Common myeloid progenitor, CD34-positive (primary cell): ENCODE data around the gene IL10RA.

ENCODE experiments used
- CTCF ChIA-PET: fragments of 350-600 bp; sonication (Branson Sonifier 250); formaldehyde crosslinking; loops from one replicate; lab custom pipeline; 2021; ENCODE audit warnings: antibody characterized with exemption; lab: Charles Lee
- POLR2A ChIA-PET: fragments of 350-600 bp; sonication (Branson Sonifier 250); formaldehyde crosslinking; loops from one replicate; lab custom pipeline; 2021; ENCODE audit warnings: antibody characterized with exemption; lab: Charles Lee
- DNase-seq, 3 donors: peaks; one replicate each; pipeline versions ENCODE4 v3.0.0 to v3.0.0-alpha.2; 2013
- H3K27ac ChIP-seq, 2 experiments: 1 replicate in 1 of 2; 2 replicates in 1 of 2; pipeline ENCODE4 v1.7.0; 2013; ENCODE audit warnings: inconsistent platforms in 2 of 2, low read length in 2 of 2, mild to moderate bottlenecking in 2 of 2, low read depth in 1 of 2, moderate library complexity in 1 of 2; ENCODE audit not compliant: severe bottlenecking in 2 of 2, insufficient read depth in 1 of 2, poor library complexity in 1 of 2
- H3K27me3 ChIP-seq, 5 experiments: replicated peaks in 2 of 5; 1 replicate in 3 of 5; 2 replicates in 2 of 5; pipeline versions ENCODE4 v1.6.1 to v1.7.0; 2013; ENCODE audit warnings: low read length in 4 of 5, mild to moderate bottlenecking in 2 of 5, moderate library complexity in 2 of 5, inconsistent platforms in 1 of 5; ENCODE audit not compliant: insufficient read depth in 5 of 5, control insufficient read depth in 4 of 5
- H3K36me3 ChIP-seq, 4 experiments: 1 replicate in 2 of 4; 2 replicates in 2 of 4; pipeline versions ENCODE4 v1.6.1 to v1.7.0; 2013; ENCODE audit warnings: low read length in 3 of 4, control low read depth in 1 of 4, mild to moderate bottlenecking in 1 of 4; ENCODE audit not compliant: control insufficient read depth in 4 of 4, insufficient read depth in 4 of 4
- H3K4me1 ChIP-seq, 4 experiments: 1 replicate in 3 of 4; 2 replicates in 1 of 4; pipeline versions ENCODE4 v1.6.1 to v1.7.1; 2013; ENCODE audit warnings: low read length in 3 of 4, mild to moderate bottlenecking in 3 of 4, control low read depth in 1 of 4, inconsistent platforms in 1 of 4, moderate library complexity in 1 of 4; ENCODE audit not compliant: control insufficient read depth in 4 of 4, insufficient read depth in 4 of 4; ENCODE audit errors: control extremely low read depth in 1 of 4
- H3K4me3 ChIP-seq, 7 experiments: 1 replicate in 4 of 7; 2 replicates in 3 of 7; pipeline versions ENCODE4 v1.5.1 to v1.7.0; 2013; ENCODE audit warnings: mild to moderate bottlenecking in 7 of 7, low read length in 6 of 7, moderate library complexity in 6 of 7, inconsistent platforms in 2 of 7, low read depth in 2 of 7, control low read depth in 1 of 7; ENCODE audit not compliant: insufficient read depth in 4 of 7, control insufficient read depth in 1 of 7; ENCODE audit errors: extremely low read depth in 1 of 7
- H3K9me3 ChIP-seq, 5 experiments: 1 replicate in 4 of 5; 2 replicates in 1 of 5; pipeline versions ENCODE4 v1.6.1 to v1.7.1; 2013; ENCODE audit warnings: low read length in 4 of 5, mild to moderate bottlenecking in 2 of 5, inconsistent platforms in 1 of 5, low read depth in 1 of 5, moderate library complexity in 1 of 5; ENCODE audit not compliant: control insufficient read depth in 4 of 5, insufficient read depth in 2 of 5; ENCODE audit errors: control extremely low read depth in 1 of 5
- WGBS: methylation state at CpG from one replicate; pipeline ENCODE4 v1.1.5; 2013; ENCODE audit not compliant: insufficient coverage; 5-methylcytosine and 5-hydroxymethylcytosine counted together

IL10RA gene

GRCh38 chr11:117961896-117962295, 24.3 kb upstream of the IL10RA start:
- H3K4me1 ChIP-seq, result peaks cover 0 to 12% (median 0%) of the 10 kb centered on the region in 4 experiments
- ChIA-PET CTCF (interaction anchor here (1.7 kb wide), 1 partner anchor 11 kb away, joined by 7 read pairs; no protein-coding TSS in a partner anchor), POLR2A (no interaction called here)
- WGBS, result 98% methylated on average over 8 of the region's 10 CpGs
- no peak for DNase-seq
- H3K9me3 ChIP-seq, result peaks cover 0 to 12% (median 9%) of the 10 kb centered on the region in 5 experiments
- H3K36me3 ChIP-seq, result no peaks in the 10 kb centered on the region
- H3K4me3 ChIP-seq, result no peak overlapping the region
- no peaks in the 10 kb centered on the region for H3K27me3 ChIP-seq
- H3K27ac ChIP-seq, result no peak overlapping the region

GRCh38 chr11:117962826-117963225, 23.4 kb upstream of the IL10RA start:
- Histone ChIP-seq H3K36me3 (no peaks in the 10 kb centered on the region), H3K9me3 (peaks cover 0 to 10% (median 6%) of the 10 kb centered on the region in 5 experiments), H3K4me1 (peaks cover 0 to 12% (median 0%) of the 10 kb centered on the region in 4 experiments), H3K4me3 (no peak overlapping the region), H3K27me3 (no peaks in the 10 kb centered on the region), H3K27ac (no peak overlapping the region)
- ChIA-PET CTCF (interaction anchor here (1.0 to 1.7 kb wide), 3 partner anchors 12 to 15 kb away, joined by 5 to 7 read pairs (median 5); no protein-coding TSS in a partner anchor), POLR2A (no interaction called here)
- 100% methylated on average over 1 of the region's 3 CpGs for WGBS
- DNase-seq, result no peak

DNA sequence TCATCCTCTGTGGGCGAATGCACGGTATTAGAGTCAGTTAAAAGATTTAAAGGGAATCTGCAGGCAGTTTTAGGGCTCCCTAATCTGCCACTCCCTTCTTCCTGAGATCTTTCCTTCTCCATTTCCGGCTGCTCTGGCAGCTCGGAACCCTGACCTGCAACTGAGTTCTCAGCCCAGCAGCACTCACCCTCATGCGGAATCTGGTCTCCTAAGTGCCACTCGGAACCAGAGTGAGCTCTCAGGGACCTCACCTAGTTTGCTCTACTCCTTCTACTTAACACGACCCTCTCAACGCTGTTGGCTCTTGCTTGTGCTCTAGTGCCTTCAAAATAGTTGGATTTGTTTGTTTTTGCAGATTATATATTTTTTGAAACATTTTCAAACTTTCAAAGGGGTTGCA, 19.3 kb upstream of the IL10RA start:
- Histone ChIP-seq H3K9me3 (no peaks in the 10 kb centered on the region), H3K27me3 (no peaks in the 10 kb centered on the region), H3K36me3 (no peaks in the 10 kb centered on the region), H3K27ac (no peak overlapping the region), H3K4me1 (peaks cover 4 to 37% (median 32%) of the 10 kb centered on the region in 4 experiments), H3K4me3 (no peak overlapping the region)
- WGBS, result 84% methylated on average over 6 of the region's 8 CpGs
- ChIA-PET CTCF (interaction anchor here (0.6 to 1.4 kb wide), 5 partner anchors 9 to 55 kb away, joined by 3 to 4 read pairs (median 3); no protein-coding TSS in a partner anchor), POLR2A (no interaction called here)
- no peak for DNase-seq

DNA sequence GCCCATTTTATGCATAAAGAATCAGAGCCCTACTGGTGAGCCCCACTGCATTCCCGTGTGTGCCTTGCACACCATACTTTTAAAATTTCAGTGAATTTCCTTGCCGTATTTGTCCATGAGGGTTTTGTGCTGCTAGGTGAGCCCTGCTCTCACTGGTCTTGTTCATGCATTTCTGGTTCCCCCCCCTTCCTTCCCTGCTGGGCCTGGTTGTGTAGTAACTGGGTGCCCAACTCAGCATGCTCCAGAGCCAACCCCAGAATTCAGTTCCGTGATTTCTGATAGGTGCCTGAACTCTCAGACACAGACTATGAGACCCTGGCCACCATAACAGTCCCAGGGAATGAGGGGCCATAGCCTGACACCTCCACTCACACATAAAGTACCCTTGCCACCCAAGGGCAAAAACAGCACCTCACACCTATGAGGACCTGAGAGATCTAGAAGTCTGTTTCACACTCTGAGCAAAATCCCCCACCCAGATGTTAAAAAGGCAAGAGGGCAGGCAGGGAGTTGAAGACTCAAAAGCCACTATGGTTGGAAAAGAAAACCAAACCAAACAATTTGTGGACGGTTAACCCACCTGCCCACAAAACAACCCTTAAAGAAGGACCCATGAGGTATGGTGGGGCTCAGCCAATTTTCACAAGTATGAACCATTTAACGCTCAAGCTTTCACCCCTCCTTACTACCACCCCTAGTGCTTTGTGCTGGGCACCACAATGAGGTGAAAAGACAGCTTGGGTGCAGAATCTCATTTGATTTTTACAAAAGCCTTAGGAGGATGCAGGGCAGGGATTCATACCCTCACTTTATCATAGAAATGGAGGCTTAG, 16.8 kb upstream of the IL10RA start:
- Histone ChIP-seq H3K9me3 (no peaks in the 10 kb centered on the region), H3K4me1 (peaks cover 4 to 61% (median 47%) of the 10 kb centered on the region in 4 experiments), H3K27ac (no peak overlapping the region), H3K27me3 (no peaks in the 10 kb centered on the region), H3K36me3 (no peaks in the 10 kb centered on the region), H3K4me3 (no peak overlapping the region)
- POLR2A ChIA-PET, result no interaction called here
- CTCF ChIA-PET, result interaction anchor here (1.0 to 1.7 kb wide), 5 partner anchors 9 to 146 kb away, joined by 3 to 4 read pairs (median 4); no protein-coding TSS in a partner anchor
- DNase-seq, result no peak
- 96% methylated on average over 4 of the region's 5 CpGs for WGBS

GRCh38 chr11:117970400-117971024, 15.7 kb upstream of the IL10RA start:
- H3K36me3 ChIP-seq, result no peaks in the 10 kb centered on the region
- peaks cover 4 to 68% (median 47%) of the 10 kb centered on the region in 4 experiments for H3K4me1 ChIP-seq
- CTCF ChIA-PET, result interaction anchor here (0.9 to 1.5 kb wide), 6 partner anchors 10 to 147 kb away, joined by 3 to 4 read pairs (median 3); no protein-coding TSS in a partner anchor
- DNase-seq, result peak; percentile 65 to 90 (median 89)
- 0% methylated on average over 2 of the region's 4 CpGs for WGBS
- H3K9me3 ChIP-seq, result no peaks in the 10 kb centered on the region
- H3K4me3 ChIP-seq, result peak overlapping the region in 4 of 7 experiments; percentile 3 to 26 (median 22)
- no peak overlapping the region for H3K27ac ChIP-seq
- POLR2A ChIA-PET, result no interaction called here
- no peaks in the 10 kb centered on the region for H3K27me3 ChIP-seq

DNA sequence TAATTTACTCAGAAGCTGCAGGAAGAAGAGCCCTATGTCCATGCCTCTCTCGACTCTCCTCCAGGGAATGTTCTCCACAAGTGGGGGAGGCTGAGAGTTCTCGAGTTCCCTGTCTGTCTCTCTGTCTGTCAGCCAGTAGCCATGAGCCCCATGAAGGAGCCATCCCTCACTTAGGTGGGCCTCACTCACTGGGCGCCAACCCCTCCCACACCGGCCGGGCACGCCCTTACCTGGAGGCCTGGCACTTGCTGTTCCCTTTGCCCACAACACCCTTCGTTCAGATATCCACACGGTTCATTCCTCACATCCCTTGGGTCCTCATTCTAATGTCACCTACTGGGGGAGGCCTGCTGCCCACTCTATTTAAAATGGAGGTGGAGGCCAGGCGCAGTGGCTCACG, 14.2 kb upstream of the IL10RA start:
- ChIA-PET POLR2A (no interaction called here), CTCF (interaction anchor here (0.6 to 1.8 kb wide), 4 partner anchors 13 to 130 kb away, joined by 3 to 5 read pairs (median 4); no protein-coding TSS in a partner anchor)
- Histone ChIP-seq H3K4me3 (no peak overlapping the region), H3K27ac (no peak overlapping the region), H3K36me3 (no peaks in the 10 kb centered on the region), H3K9me3 (no peaks in the 10 kb centered on the region), H3K27me3 (no peaks in the 10 kb centered on the region), H3K4me1 (peaks cover 12 to 83% (median 57%) of the 10 kb centered on the region in 4 experiments)
- DNase-seq, result no peak
- WGBS, result 98% methylated on average over 9 of the region's 10 CpGs
